Measurements from ENCODE around the gene GEMIN5.

GEMIN5 gene

DNA sequence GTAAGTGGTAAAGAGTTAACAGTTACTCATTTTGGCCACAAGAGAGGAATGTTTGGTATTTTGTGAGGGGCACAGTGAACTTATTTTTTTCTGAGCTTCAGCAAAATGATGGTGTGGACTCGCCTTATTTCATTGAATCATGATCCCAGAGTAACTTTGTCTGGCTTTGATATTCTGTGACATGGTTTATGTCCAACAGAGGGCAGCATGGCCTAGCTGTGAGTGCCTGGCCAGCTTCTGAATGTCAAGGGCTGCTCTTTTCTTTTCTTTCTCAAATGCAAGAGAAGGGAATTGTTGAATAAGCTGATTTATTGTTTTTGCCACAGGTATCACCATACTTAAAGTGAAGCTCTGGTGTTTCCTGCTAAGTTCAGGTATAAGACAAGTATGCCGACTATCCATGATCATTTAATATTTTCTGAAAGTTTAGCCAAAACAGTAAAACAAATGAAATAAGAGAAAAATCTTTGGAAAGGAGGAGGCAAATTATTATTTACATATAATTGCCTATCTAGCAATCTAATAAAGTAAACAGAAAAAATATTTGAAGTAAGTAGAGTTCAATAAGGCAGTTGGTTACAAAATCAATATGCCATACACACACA lies 34.6 kb upstream of the GEMIN5 start:
- in situ Hi-C loops (cut with MboI; ENCODE audit: low pct_unique_long_range_greater_than_20kb, low sequenced_read_pairs, unreplicated experiment): no loop called here
- TF ChIP-seq, protein P1, sequence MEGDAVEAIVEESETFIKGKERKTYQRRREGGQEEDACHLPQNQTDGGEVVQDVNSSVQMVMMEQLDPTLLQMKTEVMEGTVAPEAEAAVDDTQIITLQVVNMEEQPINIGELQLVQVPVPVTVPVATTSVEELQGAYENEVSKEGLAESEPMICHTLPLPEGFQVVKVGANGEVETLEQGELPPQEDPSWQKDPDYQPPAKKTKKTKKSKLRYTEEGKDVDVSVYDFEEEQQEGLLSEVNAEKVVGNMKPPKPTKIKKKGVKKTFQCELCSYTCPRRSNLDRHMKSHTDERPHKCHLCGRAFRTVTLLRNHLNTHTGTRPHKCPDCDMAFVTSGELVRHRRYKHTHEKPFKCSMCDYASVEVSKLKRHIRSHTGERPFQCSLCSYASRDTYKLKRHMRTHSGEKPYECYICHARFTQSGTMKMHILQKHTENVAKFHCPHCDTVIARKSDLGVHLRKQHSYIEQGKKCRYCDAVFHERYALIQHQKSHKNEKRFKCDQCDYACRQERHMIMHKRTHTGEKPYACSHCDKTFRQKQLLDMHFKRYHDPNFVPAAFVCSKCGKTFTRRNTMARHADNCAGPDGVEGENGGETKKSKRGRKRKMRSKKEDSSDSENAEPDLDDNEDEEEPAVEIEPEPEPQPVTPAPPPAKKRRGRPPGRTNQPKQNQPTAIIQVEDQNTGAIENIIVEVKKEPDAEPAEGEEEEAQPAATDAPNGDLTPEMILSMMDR (IDR thresholded peaks at IDR 0.05; ENCODE audit: extremely low read depth, insufficient read depth, missing control alignments): peak; percentile 56
- DNase-seq (ENCODE audit: low spot score): no peak

GRCh38 chr5:154971501-154971900 lies 33.5 kb upstream of the GEMIN5 start:
- TF ChIP-seq, protein P1 (IDR thresholded peaks at IDR 0.05; ENCODE audit: extremely low read depth, insufficient read depth, missing control alignments): no peak
- in situ Hi-C loops (cut with MboI; ENCODE audit: low pct_unique_long_range_greater_than_20kb, low sequenced_read_pairs, unreplicated experiment): no loop called here
- DNase-seq (ENCODE audit: low spot score): no peak

DNA sequence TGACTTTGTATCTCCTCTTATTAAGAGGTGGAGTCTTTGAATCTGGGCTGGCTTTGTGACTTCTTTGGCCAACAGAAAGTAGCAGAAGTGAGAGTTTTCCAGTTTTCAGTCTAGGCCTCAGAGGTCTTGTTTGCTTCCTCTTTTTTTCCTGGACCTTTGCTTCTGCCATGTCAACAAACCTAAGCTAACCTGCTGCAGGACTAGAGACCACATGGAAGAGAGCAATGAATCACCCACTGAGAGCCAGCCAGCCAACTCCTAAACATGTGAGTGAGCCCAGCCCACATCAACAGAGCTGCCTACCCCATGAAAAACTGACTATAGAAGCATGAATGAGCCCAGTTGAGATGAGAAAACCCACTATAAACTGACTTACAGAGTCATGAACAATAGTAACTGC lies 32.7 kb upstream of the GEMIN5 start:
- no peak for DNase-seq (ENCODE audit: low spot score)
- TF ChIP-seq, protein P1 (IDR thresholded peaks at IDR 0.05; ENCODE audit: extremely low read depth, insufficient read depth, missing control alignments): no peak
- in situ Hi-C loops (cut with MboI; ENCODE audit: low pct_unique_long_range_greater_than_20kb, low sequenced_read_pairs, unreplicated experiment): no loop called here

DNA sequence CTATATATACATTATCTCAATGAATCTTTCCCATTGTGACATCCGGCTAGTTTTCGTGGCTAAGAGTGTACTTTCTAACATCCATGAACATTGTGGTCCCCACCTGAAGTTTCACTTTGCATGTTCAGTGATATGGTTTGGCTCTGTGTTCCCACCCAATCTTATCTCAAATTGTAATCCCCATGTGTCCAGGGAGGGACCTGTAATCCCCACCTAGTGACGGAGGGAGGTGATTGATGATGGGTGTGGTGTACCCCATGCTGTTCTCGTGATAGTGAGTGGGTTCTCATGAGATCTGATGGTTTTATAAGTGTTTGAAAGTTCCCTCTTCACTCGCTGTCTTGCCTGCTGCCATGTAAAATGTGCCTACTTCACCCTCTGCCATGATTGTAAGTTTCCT lies 30.9 kb upstream of the GEMIN5 start:
- no peak for DNase-seq (ENCODE audit: low spot score)
- in situ Hi-C loops (cut with MboI; ENCODE audit: low pct_unique_long_range_greater_than_20kb, low sequenced_read_pairs, unreplicated experiment): no loop called here
- TF ChIP-seq, protein P1 (IDR thresholded peaks at IDR 0.05; ENCODE audit: extremely low read depth, insufficient read depth, missing control alignments): no peak

DNA sequence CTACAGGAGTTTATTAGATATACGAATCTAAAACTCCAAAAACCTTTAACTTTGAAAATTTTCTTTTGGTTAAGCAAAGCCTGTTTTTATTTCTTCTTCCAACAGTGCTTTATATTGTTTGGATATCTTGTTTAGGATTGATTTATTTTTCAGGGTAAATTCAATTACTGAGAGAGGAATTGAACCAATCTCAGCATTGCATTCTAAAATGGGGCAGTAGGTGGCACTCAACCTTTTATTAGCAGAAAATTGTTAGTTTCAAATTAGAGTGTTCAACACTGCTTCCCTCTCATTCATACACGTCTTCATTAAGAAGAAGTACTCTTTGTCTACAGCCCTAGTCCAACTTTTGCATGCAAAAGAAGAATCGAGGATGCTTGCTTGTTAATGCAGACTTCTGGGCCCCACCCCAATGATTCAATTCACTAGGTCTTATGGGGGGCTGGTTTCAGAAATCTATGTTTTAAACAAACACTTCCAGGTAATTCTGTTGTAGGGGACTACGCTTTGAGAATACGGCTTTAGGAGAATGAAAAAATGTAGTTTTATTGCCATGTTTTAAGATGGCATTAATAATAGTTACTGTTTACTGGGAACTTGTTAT lies 29.5 kb upstream of the GEMIN5 start:
- TF ChIP-seq, protein P1 (IDR thresholded peaks at IDR 0.05; ENCODE audit: extremely low read depth, insufficient read depth, missing control alignments): peak; percentile 47

DNA sequence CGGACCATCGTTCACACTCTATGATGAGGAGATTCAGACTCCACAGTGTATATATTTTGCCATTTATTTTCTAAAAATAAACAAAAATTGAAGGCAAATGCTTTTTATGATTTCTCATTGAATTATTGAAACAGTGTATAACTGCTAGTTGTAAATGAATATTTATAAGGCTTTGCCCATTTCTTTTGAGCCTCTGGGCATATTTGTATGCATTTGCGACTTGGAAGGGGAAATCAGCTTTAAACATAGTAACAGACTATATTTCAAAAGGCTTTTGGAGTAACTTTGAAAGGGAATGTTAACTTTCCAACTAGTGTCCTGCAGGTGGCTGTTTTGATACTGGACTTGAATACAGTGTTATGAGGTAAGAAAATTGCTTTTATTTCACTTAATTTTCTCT lies 28.9 kb upstream of the GEMIN5 start:
- no peak for DNase-seq (ENCODE audit: low spot score)
- TF ChIP-seq, protein P1 (IDR thresholded peaks at IDR 0.05; ENCODE audit: extremely low read depth, insufficient read depth, missing control alignments): no peak
- in situ Hi-C loops (cut with MboI; ENCODE audit: low pct_unique_long_range_greater_than_20kb, low sequenced_read_pairs, unreplicated experiment): no loop called here

More for the DNA sequence above, 29.5 kb upstream of the GEMIN5 start:
- DNase-seq (ENCODE audit: low spot score): no peak
- in situ Hi-C loops (cut with MboI; ENCODE audit: low pct_unique_long_range_greater_than_20kb, low sequenced_read_pairs, unreplicated experiment): no loop called here

Data from GM13977 (cell line).